Endothelial cell of umbilical vein (primary cell): ENCODE data around the gene NR1H4. TPM values are rescaled to one million over a fixed set of nuclear protein-coding genes. Genes with fewer than 3 reads are reported as not detected.

Experiments
- BruUV-seq: library from RNA; stranded (reverse); fragments of 400-500 nt; replicated peaks from 2 replicates; lab custom pipeline; 2021; lab: Mats Ljungman, UMichigan
- CTCF ChIA-PET: fragments of 300-600, 350-600 bp; sonication (Branson Sonifier 250); formaldehyde crosslinking; loops from one replicate; lab custom pipeline; 2021; ENCODE audit warnings: antibody characterized with exemption, inconsistent platforms; lab: Charles Lee
- POLR2A ChIA-PET: fragments of 300-600, 350-600 bp; sonication (Branson Sonifier 250); formaldehyde crosslinking; loops from one replicate; lab custom pipeline; 2021; ENCODE audit warnings: antibody characterized with exemption, inconsistent platforms; lab: Charles Lee
- DNase-seq: peaks from one replicate; pipeline ENCODE4 v3.0.0-alpha.2; 2011; ENCODE audit warnings: low read depth, low spot score
- FAIRE-seq: peaks from 2 replicates; lab custom pipeline; 2011; peaks lifted over from hg19 to GRCh38; lab: Jason Lieb, UNC
- H2AFZ ChIP-seq: 2 replicates; pipeline ENCODE4 v1.6.0; 2012; ENCODE audit warnings: low read depth, low read length, control low read depth, inconsistent platforms
- H3K27ac ChIP-seq: 2 replicates; pipeline ENCODE4 v1.5.1; 2011; ENCODE audit warnings: low read depth, mild to moderate bottlenecking, control low read depth, low read length, moderate library complexity; ENCODE audit not compliant: insufficient read depth
- H3K27me3 ChIP-seq, 2 experiments: 2 replicates each; pipeline versions ENCODE4 v1.6.0 to v1.6.1; 2011; ENCODE audit warnings: low read length in 2 of 2, mixed read lengths in 1 of 2; ENCODE audit not compliant: control insufficient read depth in 2 of 2, insufficient read depth in 2 of 2
- H3K36me3 ChIP-seq, 2 experiments: 2 replicates in 1 of 2; 3 replicates in 1 of 2; pipeline ENCODE4 v1.5.1; 2011; ENCODE audit warnings: low read length in 2 of 2, mild to moderate bottlenecking in 1 of 2, moderate library complexity in 1 of 2; ENCODE audit not compliant: control insufficient read depth in 2 of 2, insufficient read depth in 2 of 2; ENCODE audit errors: extremely low read depth in 1 of 2
- H3K4me1 ChIP-seq: 3 replicates; pipeline ENCODE4 v1.5.1; 2011; ENCODE audit warnings: mild to moderate bottlenecking, low read length; ENCODE audit not compliant: control insufficient read depth, insufficient read depth; ENCODE audit errors: extremely low read depth
- H3K4me2 ChIP-seq: 2 replicates; pipeline ENCODE4 v1.6.1; 2011; ENCODE audit warnings: low read length, control low read depth, mixed read lengths; ENCODE audit not compliant: insufficient read depth
- H3K4me3 ChIP-seq, 3 experiments: fragments of 200-600 bp in 1 of 3; sonication (generic), shearing (Covaris generic) in 1 of 3; replicated peaks in 1 of 3; 2 replicates each; pipeline ENCODE4 v1.5.1; 2011 to 2016; ENCODE audit warnings: control low read depth in 3 of 3, low read length in 3 of 3, mild to moderate bottlenecking in 2 of 3, inconsistent platforms in 1 of 3, low read depth in 1 of 3, moderate library complexity in 1 of 3; ENCODE audit not compliant: insufficient read depth in 1 of 3
- H3K79me2 ChIP-seq: 2 replicates; pipeline ENCODE4 v1.6.0; 2012; ENCODE audit warnings: low read length, inconsistent platforms; ENCODE audit not compliant: control insufficient read depth, insufficient read depth
- H3K9ac ChIP-seq: replicated peaks from 2 replicates; pipeline ENCODE3; 2011; ENCODE audit warnings: low read length, control low read depth; ENCODE audit not compliant: insufficient read depth; ENCODE audit errors: extremely low read depth
- H3K9me1 ChIP-seq: replicated peaks from 3 replicates; pipeline ENCODE4 v1.6.0; 2011; ENCODE audit warnings: mild to moderate bottlenecking, low read length; ENCODE audit not compliant: control insufficient read depth, insufficient read depth; ENCODE audit errors: extremely low read depth
- H3K9me3 ChIP-seq: replicated peaks from 2 replicates; pipeline ENCODE4 v1.5.1; 2012; ENCODE audit warnings: low read length, inconsistent platforms; ENCODE audit not compliant: control insufficient read depth, insufficient read depth
- H4K20me1 ChIP-seq: replicated peaks from 2 replicates; pipeline ENCODE3; 2011; ENCODE audit warnings: mild to moderate bottlenecking, low read length; ENCODE audit not compliant: control insufficient read depth, insufficient read depth; ENCODE audit errors: extremely low read depth
- CTCF ChIP-seq, 2 donors: IDR thresholded peaks; 1 replicate in 1 of 2; 2 replicates in 1 of 2; pipeline ENCODE4 v1.5.1; 2011; ENCODE audit warnings: low read length in 2 of 2, mild to moderate bottlenecking in 2 of 2, moderate library complexity in 2 of 2, control low read depth in 1 of 2, inconsistent platforms in 1 of 2, low read depth in 1 of 2; ENCODE audit not compliant: insufficient read depth in 1 of 2; ENCODE audit errors: extremely low read depth in 1 of 2
- EZH2 ChIP-seq: IDR thresholded peaks from 2 replicates; pipeline ENCODE4 v1.6.1; 2012; ENCODE audit warnings: borderline replicate concordance, low read depth, mild to moderate bottlenecking, moderate library complexity, low read length, inconsistent platforms; ENCODE audit not compliant: severe bottlenecking
- FOS ChIP-seq: IDR thresholded peaks from 2 replicates; pipeline ENCODE4 v1.6.1; 2011; ENCODE audit warnings: mild to moderate bottlenecking, low read length, moderate library complexity, borderline replicate concordance; ENCODE audit not compliant: insufficient read depth
- GATA2 ChIP-seq: IDR thresholded peaks from 2 replicates; pipeline ENCODE4 v1.7.0; 2011; ENCODE audit warnings: low read depth, mild to moderate bottlenecking, moderate library complexity, mixed read lengths, low read length; ENCODE audit not compliant: insufficient read length, insufficient read depth
- JUN ChIP-seq: IDR thresholded peaks from 2 replicates; pipeline ENCODE4 v1.6.1; 2011; ENCODE audit warnings: borderline replicate concordance, low read depth; ENCODE audit not compliant: insufficient read length, insufficient read depth
- MAX ChIP-seq: IDR thresholded peaks from 2 replicates; pipeline ENCODE4 v1.6.1; 2011; ENCODE audit not compliant: insufficient read depth, insufficient read length
- MYC ChIP-seq: IDR thresholded peaks from one replicate; pipeline ENCODE4 v1.6.1; 2011; ENCODE audit warnings: mild to moderate bottlenecking, low read depth, low read length
- POLR2A ChIP-seq: IDR thresholded peaks from 2 replicates; pipeline ENCODE4 v1.6.1; 2012; ENCODE audit warnings: low read depth, mild to moderate bottlenecking, control low read depth, low read length
- POLR2AphosphoS5 ChIP-seq: IDR thresholded peaks from 2 replicates; pipeline ENCODE4 v1.6.1; 2012; ENCODE audit warnings: low read depth, mild to moderate bottlenecking, control low read depth, low read length, moderate library complexity; ENCODE audit not compliant: insufficient read depth
- dilution Hi-C: fragments of 300-500 bp; cut with MboI; formaldehyde crosslinking; loops from one replicate; pipeline ENCODE4 v1.15.0; 2019; ENCODE audit warnings: low sequenced_read_pairs; ENCODE audit not compliant: extremely low pct_ligation_motif_present
- intact Hi-C: fragments of 100-400 bp; cut with micrococcal nuclease; formaldehyde crosslinking; loops from one replicate; pipeline ENCODE4 v1.10.0; 2022
- polyA plus RNA-seq, 4 experiments: library from polyadenylated mRNA; depleted of rRNA in 3 of 4; stranded (reverse) in 3 of 4; unstranded in 1 of 4; fragments of >200 nt; gene quantifications; 2 replicates each; pipeline versions ENCODE4 v1.2.1 to v1.2.3, GENCODE V29; 2011 to 2012; ENCODE audit warnings: missing spikeins in 1 of 4
- total RNA-seq: library from RNA; stranded (reverse); gene quantifications from 2 replicates; pipeline ENCODE4 v1.2.3, GENCODE V29; 2021

NR1H4 gene
- total and polyA plus RNA-seq, 2 donors (not counting 3 experiments of a cell fraction or from before 2014, with no cell fraction given), result not detected

GRCh38 chr12:100545092-100545491 is 71.4 kb downstream of the NR1H4 start:
- no TSS peak for BruUV-seq
- dilution Hi-C loops, result no loop called here

More at GRCh38 chr12:100545092-100545491, 71.4 kb downstream of the NR1H4 start:
- H3K9me3 ChIP-seq, result no peaks in the 10 kb centered on the region
- CTCF ChIA-PET, result interaction anchor here (1.4 kb wide), 1 partner anchor 9 kb away, joined by 4 read pairs; no protein-coding TSS in a partner anchor
- H3K4me1 ChIP-seq, result no peaks in the 10 kb centered on the region
- no peaks in the 10 kb centered on the region for H3K79me2 ChIP-seq
- H3K4me2 ChIP-seq, result no peak overlapping the region
- H3K27me3 ChIP-seq, result no peaks in the 10 kb centered on the region
- DNase-seq (no peak), FAIRE-seq (no peak)
- intact Hi-C loops, result no loop called here
- no peak overlapping the region for H3K27ac ChIP-seq
- H3K4me3 ChIP-seq, result no peak overlapping the region
- no peak for TF ChIP-seq GATA2
- TF ChIP-seq CTCF (IDR thresholded peaks at IDR 0.05; ENCODE audit: extremely low read depth in 1 of 2, insufficient read depth in 1 of 2, low read depth in 1 of 2, low read length in 2 of 2), result no peak
- TF ChIP-seq MYC, result no peak
- TF ChIP-seq FOS, result no peak
- no peak for TF ChIP-seq JUN
- no peak for TF ChIP-seq POLR2AphosphoS5
- TF ChIP-seq POLR2A, result no peak
- no peak for TF ChIP-seq MAX
- TF ChIP-seq EZH2, result no peak
- H2AFZ ChIP-seq, result no peak overlapping the region
- POLR2A ChIA-PET, result no interaction called here
- no peaks in the 10 kb centered on the region for H3K9me1 ChIP-seq
- no peak overlapping the region for H3K9ac ChIP-seq
- no peaks in the 10 kb centered on the region for H3K36me3 ChIP-seq
- no peaks in the 10 kb centered on the region for H4K20me1 ChIP-seq
